ENCODE measurements around the gene MMS22L. TPM values are rescaled to one million over a fixed set of nuclear protein-coding genes. Genes with fewer than 3 reads are reported as not detected.

MMS22L gene
- total and polyA plus RNA-seq, 2 experiments from 2014 or later = 11.7 to 49.5 TPM

DNA sequence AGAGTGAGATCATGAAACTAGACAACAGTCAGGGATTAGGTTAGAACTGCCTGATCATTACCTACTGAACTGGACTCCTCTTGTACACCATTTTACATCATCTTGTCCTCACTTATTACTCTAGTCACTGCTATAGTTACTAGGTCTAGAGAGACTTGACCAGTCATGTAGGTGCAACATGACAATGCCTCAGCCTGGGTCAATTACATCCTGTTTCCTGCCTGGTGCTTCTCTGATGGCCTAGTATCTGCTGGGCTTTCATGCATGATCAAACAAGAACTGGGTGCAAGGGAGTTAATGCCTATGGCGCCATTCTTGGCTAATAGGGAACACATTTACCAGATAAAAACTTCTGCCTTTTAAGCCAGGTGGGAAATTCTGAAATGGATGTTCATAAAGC lies 39.2 kb upstream of the MMS22L start (continued):
- TF ChIP-seq, protein P1, sequence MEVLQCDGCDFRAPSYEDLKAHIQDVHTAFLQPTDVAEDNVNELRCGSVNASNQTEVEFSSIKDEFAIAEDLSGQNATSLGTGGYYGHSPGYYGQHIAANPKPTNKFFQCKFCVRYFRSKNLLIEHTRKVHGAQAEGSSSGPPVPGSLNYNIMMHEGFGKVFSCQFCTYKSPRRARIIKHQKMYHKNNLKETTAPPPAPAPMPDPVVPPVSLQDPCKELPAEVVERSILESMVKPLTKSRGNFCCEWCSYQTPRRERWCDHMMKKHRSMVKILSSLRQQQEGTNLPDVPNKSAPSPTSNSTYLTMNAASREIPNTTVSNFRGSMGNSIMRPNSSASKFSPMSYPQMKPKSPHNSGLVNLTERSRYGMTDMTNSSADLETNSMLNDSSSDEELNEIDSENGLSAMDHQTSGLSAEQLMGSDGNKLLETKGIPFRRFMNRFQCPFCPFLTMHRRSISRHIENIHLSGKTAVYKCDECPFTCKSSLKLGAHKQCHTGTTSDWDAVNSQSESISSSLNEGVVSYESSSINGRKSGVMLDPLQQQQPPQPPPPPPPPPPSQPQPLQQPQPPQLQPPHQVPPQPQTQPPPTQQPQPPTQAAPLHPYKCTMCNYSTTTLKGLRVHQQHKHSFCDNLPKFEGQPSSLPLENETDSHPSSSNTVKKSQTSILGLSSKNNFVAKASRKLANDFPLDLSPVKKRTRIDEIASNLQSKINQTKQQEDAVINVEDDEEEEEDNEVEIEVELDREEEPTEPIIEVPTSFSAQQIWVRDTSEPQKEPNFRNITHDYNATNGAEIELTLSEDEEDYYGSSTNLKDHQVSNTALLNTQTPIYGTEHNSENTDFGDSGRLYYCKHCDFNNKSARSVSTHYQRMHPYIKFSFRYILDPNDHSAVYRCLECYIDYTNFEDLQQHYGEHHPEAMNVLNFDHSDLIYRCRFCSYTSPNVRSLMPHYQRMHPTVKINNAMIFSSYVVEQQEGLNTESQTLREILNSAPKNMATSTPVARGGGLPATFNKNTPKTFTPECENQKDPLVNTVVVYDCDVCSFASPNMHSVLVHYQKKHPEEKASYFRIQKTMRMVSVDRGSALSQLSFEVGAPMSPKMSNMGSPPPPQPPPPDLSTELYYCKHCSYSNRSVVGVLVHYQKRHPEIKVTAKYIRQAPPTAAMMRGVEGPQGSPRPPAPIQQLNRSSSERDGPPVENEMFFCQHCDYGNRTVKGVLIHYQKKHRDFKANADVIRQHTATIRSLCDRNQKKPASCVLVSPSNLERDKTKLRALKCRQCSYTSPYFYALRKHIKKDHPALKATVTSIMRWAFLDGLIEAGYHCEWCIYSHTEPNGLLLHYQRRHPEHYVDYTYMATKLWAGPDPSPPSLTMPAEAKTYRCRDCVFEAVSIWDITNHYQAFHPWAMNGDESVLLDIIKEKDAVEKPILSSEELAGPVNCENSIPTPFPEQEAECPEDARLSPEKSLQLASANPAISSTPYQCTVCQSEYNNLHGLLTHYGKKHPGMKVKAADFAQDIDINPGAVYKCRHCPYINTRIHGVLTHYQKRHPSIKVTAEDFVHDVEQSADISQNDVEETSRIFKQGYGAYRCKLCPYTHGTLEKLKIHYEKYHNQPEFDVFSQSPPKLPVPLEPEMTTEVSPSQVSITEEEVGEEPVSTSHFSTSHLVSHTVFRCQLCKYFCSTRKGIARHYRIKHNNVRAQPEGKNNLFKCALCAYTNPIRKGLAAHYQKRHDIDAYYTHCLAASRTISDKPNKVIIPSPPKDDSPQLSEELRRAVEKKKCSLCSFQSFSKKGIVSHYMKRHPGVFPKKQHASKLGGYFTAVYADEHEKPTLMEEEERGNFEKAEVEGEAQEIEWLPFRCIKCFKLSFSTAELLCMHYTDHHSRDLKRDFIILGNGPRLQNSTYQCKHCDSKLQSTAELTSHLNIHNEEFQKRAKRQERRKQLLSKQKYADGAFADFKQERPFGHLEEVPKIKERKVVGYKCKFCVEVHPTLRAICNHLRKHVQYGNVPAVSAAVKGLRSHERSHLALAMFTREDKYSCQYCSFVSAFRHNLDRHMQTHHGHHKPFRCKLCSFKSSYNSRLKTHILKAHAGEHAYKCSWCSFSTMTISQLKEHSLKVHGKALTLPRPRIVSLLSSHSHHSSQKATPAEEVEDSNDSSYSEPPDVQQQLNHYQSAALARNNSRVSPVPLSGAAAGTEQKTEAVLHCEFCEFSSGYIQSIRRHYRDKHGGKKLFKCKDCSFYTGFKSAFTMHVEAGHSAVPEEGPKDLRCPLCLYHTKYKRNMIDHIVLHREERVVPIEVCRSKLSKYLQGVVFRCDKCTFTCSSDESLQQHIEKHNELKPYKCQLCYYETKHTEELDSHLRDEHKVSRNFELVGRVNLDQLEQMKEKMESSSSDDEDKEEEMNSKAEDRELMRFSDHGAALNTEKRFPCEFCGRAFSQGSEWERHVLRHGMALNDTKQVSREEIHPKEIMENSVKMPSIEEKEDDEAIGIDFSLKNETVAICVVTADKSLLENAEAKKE (CRISPR knock-in tag; IDR thresholded peaks at IDR 0.05) = no peak
- TF ChIP-seq ZNF331 (CRISPR knock-in tag; IDR thresholded peaks at IDR 0.05; ENCODE audit: low read depth) (no peak), EZH2phosphoT487 (IDR thresholded peaks at IDR 0.05; ENCODE audit: unreplicated experiment) (no peak), NANOG (IDR thresholded peaks at IDR 0.05; ENCODE audit: borderline replicate concordance) (no peak), REST (IDR thresholded peaks at IDR 0.05; ENCODE audit: unreplicated experiment) (no peak), EZH2 (IDR thresholded peaks at IDR 0.05; ENCODE audit: low read depth, unreplicated experiment) (no peak), CREB1 (CRISPR knock-in tag; IDR thresholded peaks at IDR 0.05; ENCODE audit: low read depth) (no peak), POLR2AphosphoS5 (IDR thresholded peaks at IDR 0.05; ENCODE audit: low read depth) (no peak), ZNF114 (CRISPR knock-in tag; IDR thresholded peaks at IDR 0.05) (no peak)

All from GM23338 (cell line).